Endothelial cell (in vitro differentiated cells): ENCODE data around the gene IL27RA. TPM values are rescaled to one million over a fixed set of nuclear protein-coding genes. Genes with fewer than 3 reads are reported as not detected.

Experiments
- DNase-seq: peaks from one replicate; pipeline ENCODE4 v3.0.0; 2021; ENCODE audit warnings: low spot score
- H3K27ac Mint-ChIP-seq: one replicate; pipeline ENCODE4 v1.8.0; 2021; ENCODE audit warnings: mixed read lengths, inconsistent platforms; ENCODE audit not compliant: unreplicated experiment
- H3K27me3 Mint-ChIP-seq: one replicate; pipeline ENCODE4 v1.8.0; 2021; ENCODE audit warnings: mild to moderate bottlenecking, moderate library complexity, mixed read lengths, inconsistent platforms; ENCODE audit not compliant: unreplicated experiment
- H3K36me3 Mint-ChIP-seq: one replicate; pipeline ENCODE4 v1.8.0; 2021; ENCODE audit warnings: mild to moderate bottlenecking, low read depth, mixed read lengths, inconsistent platforms; ENCODE audit not compliant: unreplicated experiment
- H3K4me1 Mint-ChIP-seq: one replicate; pipeline ENCODE4 v1.8.0; 2021; ENCODE audit warnings: mild to moderate bottlenecking, mixed read lengths, inconsistent platforms; ENCODE audit not compliant: unreplicated experiment
- H3K4me3 Mint-ChIP-seq: one replicate; pipeline ENCODE4 v1.8.0; 2021; ENCODE audit warnings: mild to moderate bottlenecking, mixed read lengths, inconsistent platforms; ENCODE audit not compliant: unreplicated experiment
- H3K9me3 Mint-ChIP-seq: one replicate; pipeline ENCODE4 v1.8.0; 2021; ENCODE audit warnings: mixed read lengths, inconsistent platforms; ENCODE audit not compliant: unreplicated experiment
- total RNA-seq: library from RNA; stranded (reverse); fragmentation: NEBNext Ultra II Directional; extraction: Animal tissue kit (Norgen Biotek cat#: 25700); gene quantifications from one replicate; pipeline ENCODE4 v1.2.1, GENCODE V29; 2021; ENCODE audit not compliant: unreplicated experiment
- TF ChIP-seq, protein P1 (sequence below): fragments of 200-600 bp; sonication (generic); IDR thresholded peaks from one replicate; pipeline ENCODE4 v1.5.0; 2021; ENCODE audit warnings: antibody characterized with exemption; ENCODE audit not compliant: unreplicated experiment

The IL27RA gene
- total RNA-seq, 1 donor from 2014 or later: 6.3 TPM

- TF ChIP-seq, protein P1, sequence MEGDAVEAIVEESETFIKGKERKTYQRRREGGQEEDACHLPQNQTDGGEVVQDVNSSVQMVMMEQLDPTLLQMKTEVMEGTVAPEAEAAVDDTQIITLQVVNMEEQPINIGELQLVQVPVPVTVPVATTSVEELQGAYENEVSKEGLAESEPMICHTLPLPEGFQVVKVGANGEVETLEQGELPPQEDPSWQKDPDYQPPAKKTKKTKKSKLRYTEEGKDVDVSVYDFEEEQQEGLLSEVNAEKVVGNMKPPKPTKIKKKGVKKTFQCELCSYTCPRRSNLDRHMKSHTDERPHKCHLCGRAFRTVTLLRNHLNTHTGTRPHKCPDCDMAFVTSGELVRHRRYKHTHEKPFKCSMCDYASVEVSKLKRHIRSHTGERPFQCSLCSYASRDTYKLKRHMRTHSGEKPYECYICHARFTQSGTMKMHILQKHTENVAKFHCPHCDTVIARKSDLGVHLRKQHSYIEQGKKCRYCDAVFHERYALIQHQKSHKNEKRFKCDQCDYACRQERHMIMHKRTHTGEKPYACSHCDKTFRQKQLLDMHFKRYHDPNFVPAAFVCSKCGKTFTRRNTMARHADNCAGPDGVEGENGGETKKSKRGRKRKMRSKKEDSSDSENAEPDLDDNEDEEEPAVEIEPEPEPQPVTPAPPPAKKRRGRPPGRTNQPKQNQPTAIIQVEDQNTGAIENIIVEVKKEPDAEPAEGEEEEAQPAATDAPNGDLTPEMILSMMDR: no peak
- Mint-ChIP-seq H3K9me3 (no peaks in the 10 kb centered on the region), H3K4me3 (no peak overlapping the region), H3K36me3 (peaks cover 12% of the 10 kb centered on the region), H3K27ac (no peak overlapping the region), H3K27me3 (peaks cover 10% of the 10 kb centered on the region), H3K4me1 (peaks cover 12% of the 10 kb centered on the region)
- no peak for DNase-seq
These were observed 54.5 kb downstream of the IL27RA start for GRCh38 chr19:14086098-14086497.

GRCh38 chr19:14088634-14089411 is 57.3 kb downstream of the IL27RA start:
- Mint-ChIP-seq H3K36me3 (peaks cover 12% of the 10 kb centered on the region), H3K4me3 (peak overlapping the region; percentile 87), H3K27ac (peak overlapping the region; percentile 67), H3K9me3 (no peaks in the 10 kb centered on the region), H3K27me3 (peaks cover 17% of the 10 kb centered on the region), H3K4me1 (peaks cover 5% of the 10 kb centered on the region)
- DNase-seq: no peak
- TF ChIP-seq, protein P1: no peak

DNA sequence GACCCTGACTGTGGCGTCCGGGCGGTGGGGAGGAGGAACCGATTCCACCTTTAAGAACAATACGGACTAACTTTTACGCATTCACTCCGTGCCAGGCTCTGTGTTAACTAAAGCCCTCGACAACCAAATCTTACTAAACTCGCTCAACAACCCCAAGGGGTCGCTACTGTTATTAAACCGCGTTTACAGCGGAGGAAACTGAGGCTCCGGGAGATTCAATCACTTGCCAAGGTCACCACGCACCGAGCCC is 57.8 kb downstream of the IL27RA start:
- Mint-ChIP-seq H3K27ac (peak overlapping the region; percentile 67), H3K27me3 (peaks cover 19% of the 10 kb centered on the region), H3K4me1 (peaks cover 5% of the 10 kb centered on the region), H3K9me3 (no peaks in the 10 kb centered on the region), H3K36me3 (peaks cover 12% of the 10 kb centered on the region), H3K4me3 (peak overlapping the region; percentile 87)
- TF ChIP-seq, protein P1: peak; percentile 14
- DNase-seq: no peak

DNA sequence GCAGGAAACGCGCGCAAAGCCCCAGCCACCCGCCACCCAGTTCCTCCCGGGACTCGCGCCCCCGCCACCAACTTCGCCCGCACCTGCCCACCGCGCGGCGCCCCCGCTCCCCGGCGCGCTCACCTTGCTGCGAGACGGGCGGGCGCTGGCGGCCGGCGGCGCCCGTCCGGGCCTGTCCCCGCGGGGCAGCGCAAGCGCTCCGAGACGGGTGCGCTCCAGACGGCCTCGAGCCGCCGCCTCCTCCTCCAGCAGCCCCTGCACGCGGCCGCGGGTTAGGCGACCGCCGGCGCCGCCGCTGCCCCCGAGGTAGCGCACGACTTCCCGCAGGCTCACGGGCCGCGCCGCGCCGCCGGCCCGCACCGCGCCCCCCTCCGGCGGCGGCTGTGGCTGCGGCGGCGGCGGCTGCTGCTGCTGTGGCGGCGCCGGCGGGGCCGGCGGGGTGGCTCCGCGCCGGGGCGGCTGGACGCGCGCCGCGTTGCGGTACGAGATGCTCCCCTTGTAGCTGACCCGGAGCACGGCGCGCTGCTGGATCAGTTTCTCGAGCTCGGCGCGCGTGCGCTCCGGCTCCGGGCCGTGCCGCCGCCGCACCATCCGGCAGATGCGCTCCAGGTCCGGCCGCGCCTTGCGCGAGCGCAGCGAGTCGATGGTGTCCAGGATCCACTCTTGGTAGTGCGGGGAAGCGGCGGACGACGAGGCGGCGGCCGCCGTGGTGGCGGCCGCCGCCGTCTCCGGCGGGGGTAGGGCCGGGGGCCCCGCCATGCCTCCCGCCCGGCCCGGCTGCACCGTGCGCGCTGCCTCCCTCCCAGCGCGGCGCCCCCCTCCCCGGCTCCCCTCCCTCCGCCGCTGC is 58.3 kb downstream of the IL27RA start:
- H3K9me3 Mint-ChIP-seq: peaks cover 3% of the 10 kb centered on the region
- TF ChIP-seq, protein P1: peak; percentile 9
- peaks cover 16% of the 10 kb centered on the region for H3K36me3 Mint-ChIP-seq
- peak; percentile 57 for DNase-seq
- H3K27ac Mint-ChIP-seq: no peak overlapping the region
- peaks cover 5% of the 10 kb centered on the region for H3K4me1 Mint-ChIP-seq
- peak overlapping the region; percentile 92 for H3K4me3 Mint-ChIP-seq
- H3K27me3 Mint-ChIP-seq: peaks cover 21% of the 10 kb centered on the region

GRCh38 chr19:14090509-14091080 is 59.0 kb downstream of the IL27RA start, which contains the start of gene SAMD1:
TSS of gene SAMD1 (minus strand) at chr19:14090751.
- Mint-ChIP-seq H3K27ac (peak within 1 kb of the TSS; percentile 90), H3K36me3 (peaks cover 16% of the 10 kb centered on the region), H3K4me3 (peak within 1 kb of the TSS; percentile 95), H3K27me3 (peaks cover 21% of the 10 kb centered on the region), H3K9me3 (peaks cover 3% of the 10 kb centered on the region), H3K4me1 (peaks cover 5% of the 10 kb centered on the region)
- DNase-seq: peak; percentile 69
- TF ChIP-seq, protein P1: no peak
